HG03039 (cell line): ENCODE measurements around the gene VASN.
"Not testable (repeated sequence)": the region's sequence is repeated elsewhere in the genome, so short reads cannot be mapped to it uniquely, and the experiment has no call there.

Experiments used
- ATAC-seq: cut with Tn5 transposase; IDR thresholded peaks from one replicate; pipeline ENCODE4 v1.9.1; 2021; ENCODE audit warnings: mild to moderate bottlenecking, moderate library complexity; ENCODE audit not compliant: unreplicated experiment

Gene VASN

DNA sequence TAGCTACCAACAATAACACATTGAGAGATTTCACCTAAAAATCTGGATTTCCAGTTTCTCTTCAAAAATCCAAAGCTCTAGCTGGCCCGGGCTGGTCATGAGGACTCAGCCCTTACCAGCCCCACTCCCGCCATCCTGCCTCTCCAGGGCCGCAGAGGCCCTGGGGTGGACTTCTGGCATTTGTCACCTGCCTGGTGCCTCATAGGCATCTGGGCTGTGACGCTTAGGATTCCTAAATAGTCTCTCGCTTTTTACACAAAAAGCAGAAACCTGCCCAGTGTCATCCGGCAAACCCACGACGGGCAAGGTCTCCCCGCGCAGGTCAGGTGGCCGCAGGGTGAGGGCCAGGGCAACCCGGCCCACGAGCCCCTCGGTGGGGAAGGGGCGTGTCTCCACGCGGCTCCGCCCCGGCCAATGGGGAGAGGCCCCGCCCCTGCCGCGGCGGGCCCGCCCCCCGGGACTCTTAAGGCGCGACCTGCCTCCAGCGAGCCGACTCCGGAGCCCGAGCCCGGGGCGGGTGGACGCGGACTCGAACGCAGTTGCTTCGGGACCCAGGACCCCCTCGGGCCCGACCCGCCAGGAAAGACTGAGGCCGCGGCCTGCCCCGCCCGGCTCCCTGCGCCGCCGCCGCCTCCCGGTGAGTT lies at the start of gene VASN:
TSS of gene VASN (plus strand) at position 492 of the 644 bp plus-strand sequence. CDS start 9,030 bp downstream, outside the sequence.
- peak; percentile 53 for ATAC-seq

GRCh38 chr16:4322121-4323052 lies 49.3 kb upstream of the VASN start:
- ATAC-seq, result no peak

DNA sequence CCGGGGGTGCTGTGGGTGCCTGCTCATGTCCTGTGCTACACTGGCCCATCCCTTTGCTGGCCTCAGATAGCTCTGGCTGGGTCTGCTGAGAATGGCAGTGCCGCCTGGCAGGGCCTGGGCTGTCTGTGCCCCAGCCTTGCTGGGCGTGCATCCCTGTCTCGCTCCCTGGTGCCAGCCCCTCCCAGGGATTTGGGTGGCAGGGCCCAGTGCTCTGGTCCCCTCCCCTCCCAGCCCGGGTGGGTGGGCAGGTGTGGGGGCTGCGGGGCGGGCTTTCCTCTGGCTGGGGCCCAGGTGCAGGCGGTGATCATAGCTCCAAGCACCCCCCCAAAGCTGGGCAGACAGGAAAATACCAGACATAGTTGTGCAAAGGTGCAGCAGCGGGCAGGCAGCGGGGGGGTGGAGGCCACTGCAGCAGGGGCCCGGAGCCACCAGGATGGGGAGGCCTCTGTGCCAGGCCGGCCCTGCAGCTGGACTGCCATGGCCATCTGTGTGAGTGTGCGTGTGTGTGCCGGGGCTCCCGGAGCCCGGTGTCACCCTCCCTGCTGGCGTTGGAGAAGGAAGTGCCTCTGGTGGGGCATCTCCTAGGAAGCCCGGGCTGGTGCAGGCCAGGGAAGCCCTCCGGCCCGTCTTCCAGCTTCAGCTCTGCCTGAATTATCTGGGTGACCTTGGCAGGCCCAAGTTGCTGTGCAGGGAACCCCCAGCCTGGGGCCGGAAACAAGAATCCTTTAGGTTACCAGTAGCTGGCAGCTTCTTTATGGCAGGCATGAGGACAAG lies 48.4 kb upstream of the VASN start:
- no peak for ATAC-seq

GRCh38 chr16:4323845-4324488 lies 47.7 kb upstream of the VASN start:
- no peak for ATAC-seq

DNA sequence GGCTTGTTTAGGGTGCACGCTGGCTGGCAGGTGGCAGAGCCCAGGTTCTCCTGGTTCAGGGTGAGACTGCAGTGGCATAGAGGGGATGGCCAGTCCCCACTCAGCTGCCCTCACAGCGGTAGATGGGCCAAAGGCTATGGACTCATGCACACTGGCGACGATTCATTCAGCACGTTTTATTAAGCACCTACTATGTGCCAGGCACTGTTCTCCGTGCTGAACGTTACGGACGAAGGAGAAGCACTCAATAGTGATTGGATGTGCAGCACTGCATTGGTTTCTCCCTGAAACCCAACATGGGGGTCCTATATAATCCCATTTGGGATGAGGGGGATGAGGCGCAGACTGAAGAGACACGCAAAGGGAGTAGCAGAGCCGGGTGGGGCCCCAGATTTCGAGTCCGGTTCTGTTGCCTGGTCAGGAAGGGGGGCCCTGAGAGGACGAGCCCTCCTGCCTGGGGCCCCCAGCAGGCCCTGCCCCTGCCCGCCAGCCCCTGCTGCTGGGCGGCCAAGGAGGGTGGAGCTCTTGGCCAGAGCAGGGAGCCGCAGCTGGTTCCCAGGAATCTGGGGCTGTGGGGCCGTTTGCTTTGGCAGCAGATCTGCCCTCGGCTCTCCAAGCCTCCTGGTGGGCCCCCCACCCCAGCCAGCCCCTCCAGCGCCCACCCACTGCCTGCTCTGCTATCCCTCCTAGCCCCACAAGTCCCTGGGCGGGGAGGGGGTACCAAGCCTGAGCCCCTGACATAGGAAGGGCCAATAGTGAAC lies 47.0 kb upstream of the VASN start:
- no peak for ATAC-seq

DNA sequence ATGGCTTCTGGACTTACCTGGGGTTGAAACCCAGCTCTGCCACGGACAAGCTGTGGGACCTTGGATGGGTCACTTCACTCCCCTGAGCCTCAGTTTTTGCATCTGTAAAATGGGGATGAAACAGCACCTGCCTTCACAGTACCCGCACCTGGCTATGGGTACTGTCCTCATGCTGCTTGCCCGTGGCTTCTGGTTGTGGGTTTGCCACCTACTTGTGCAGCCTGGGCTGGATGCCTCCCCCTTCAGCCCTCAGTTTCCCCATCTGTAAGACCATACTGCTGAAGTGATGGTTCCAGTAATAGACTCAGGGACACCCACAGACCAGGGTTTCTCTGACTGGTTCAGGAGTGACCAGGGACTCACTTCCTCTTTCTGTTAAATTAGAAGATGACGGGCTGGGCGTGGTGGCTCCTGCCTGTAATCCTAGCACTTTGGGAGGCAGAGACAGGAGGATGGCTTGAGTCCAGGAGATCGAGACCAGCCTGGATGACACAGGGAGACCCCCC lies 46.3 kb upstream of the VASN start:
- ATAC-seq, result no peak

DNA sequence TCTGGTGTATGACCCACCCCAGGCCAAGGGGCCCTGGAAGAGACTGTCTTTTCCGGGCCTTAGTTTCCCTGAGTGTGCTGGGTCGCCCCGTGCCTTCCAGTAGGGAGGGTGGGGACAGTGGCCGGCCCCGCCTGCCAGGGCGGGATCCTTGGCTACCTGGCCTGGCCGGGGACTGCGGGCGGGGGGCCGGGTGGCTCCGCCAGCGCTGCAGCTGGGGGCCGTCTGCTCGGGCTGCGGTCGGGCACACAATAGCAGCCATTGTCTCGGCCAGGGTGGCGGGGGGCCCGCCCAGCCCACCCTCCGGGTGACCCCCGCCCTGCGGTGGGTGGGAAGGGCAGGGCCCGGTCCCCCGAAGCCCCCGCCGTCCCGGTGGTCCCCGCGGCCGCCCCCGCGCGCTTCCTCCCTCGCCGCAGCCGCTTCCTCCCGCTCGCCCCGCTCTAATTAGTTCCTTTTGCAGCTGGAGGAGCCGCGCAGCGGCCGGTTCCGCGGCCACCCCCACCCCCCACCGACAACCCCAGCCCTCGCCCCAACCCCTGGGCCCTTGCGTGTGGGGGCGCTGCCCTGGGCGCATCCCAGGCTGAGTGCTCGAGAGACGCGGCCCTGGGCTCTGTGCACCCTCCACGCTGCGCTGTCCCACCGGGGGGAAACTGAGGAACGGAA lies 44.1 kb upstream of the VASN start:
- ATAC-seq, result no peak

DNA sequence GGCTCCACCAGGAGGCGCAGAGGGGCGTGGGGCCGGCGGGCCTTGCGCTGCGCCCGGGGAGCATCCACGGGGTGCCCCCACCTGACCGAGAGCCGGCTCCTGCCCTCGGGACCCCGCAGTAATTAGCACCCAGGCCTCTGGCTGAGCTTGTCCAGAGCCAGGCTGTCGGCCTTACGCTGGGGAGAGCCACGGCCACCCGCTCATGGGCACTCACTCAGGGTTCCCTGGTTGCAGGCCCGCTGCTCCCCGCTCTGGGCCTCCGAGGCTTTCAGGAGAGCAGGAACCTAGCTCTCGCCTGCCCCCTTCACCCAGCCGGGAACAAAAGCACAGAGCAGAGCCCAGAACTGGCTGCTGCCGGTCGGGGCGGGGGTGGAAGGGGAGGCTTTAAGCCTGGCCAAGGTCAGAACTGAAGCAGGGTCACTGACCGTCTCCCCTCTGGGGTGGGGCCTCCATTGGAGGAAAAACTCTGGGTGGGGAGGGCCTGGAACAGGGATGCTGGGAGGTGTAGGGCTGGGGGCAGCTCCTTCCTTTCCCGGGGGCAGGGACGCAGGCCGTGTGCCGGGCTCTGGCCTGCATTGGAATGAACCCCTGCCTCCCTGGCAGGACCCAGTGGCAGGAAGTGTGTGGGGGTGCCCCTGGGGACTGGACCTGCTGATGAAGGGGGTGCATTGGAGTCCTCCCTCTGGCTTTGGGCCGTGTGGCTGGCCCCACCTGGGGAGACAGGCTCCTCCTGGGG lies 43.4 kb upstream of the VASN start:
- ATAC-seq, result no peak

- no peak for ATAC-seq
These were observed 42.6 kb upstream of the VASN start for GRCh38 chr16:4328782-4329775.

DNA sequence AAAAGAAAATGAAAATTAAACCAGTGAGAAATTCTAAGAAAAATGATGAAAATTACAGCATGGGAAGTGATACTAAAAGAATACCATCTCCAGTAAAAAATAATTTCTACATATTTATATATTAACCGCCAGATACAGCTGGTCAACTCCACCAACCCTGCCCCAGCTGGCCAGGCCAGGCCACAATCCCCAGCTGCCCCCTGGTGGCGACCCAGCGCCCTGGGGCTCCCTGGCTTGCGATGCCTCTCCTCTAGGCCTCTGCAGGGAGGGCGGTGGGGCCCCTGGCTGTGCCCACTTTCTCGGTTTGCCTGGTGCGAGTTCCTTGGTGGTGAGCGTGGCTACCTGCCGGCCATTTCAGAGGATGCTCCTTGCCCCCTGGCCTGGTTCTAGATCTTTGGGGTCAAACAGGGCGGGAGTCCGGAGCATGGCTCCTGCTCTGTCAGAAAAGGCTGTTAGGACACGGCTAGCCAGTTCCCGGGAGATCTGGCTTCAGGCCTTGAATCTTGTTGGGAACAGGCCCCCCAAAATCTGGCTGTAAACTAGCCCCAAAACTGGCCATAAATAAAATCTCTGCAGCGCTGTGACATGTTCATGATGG lies 41.3 kb upstream of the VASN start:
- ATAC-seq, result no peak

DNA sequence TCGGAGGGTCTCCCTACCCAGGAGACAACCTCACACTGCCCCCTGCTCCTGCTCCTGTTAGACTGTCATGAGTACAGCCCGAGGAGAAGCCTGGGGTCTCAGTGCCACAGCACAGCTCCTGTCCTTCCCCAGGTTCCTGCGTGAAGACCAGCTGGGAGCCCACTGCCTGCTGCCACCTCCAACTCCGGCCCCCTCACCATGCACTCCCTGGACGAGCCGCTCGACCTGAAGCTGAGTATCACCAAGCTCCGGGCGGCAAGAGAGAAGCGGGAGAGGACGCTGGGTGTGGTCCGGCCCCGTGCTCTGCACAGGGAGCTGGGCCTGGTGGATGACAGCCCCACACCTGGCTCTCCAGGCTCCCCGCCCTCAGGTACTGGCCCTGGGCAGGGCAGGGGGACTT lies 39.6 kb upstream of the VASN start:
- no peak for ATAC-seq

- no peak for ATAC-seq
These were observed 38.9 kb upstream of the VASN start for GRCh38 chr16:4332623-4333307.

DNA sequence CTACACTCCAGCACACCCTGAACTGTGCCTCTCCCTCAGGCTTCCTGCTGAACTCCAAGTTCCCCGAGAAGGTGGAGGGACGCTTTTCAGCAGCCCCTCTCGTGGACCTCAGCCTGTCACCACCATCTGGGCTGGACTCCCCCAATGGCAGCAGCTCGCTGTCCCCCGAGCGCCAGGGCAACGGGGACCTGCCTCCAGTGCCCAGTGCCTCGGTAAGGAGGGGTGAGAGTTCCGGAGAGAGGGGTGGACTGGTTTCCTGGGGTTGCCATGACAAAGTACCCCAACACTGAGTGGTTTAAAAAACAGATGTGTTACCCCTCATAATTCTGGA lies 38.4 kb upstream of the VASN start:
- ATAC-seq, result no peak

GRCh38 chr16:4333714-4334113 lies 37.9 kb upstream of the VASN start:
- not testable (repeated sequence) for ATAC-seq

GRCh38 chr16:4334724-4335495 lies 36.7 kb upstream of the VASN start:
- no peak for ATAC-seq
